Activated CD8-positive, alpha-beta memory T cell treated with anti-CD3 and anti-CD28 coated beads, Interleukin-2, amount 10 ng/mL, durations not matched to agents 7 days and 5 days (primary cell): ENCODE data around the gene NUDT19. TPM values are rescaled to one million over a fixed set of nuclear protein-coding genes. Genes with fewer than 3 reads are reported as not detected.
"Not testable (repeated sequence)": the region's sequence is repeated elsewhere in the genome, so short reads cannot be mapped to it uniquely, and the experiment has no call there.

Experiments
- ATAC-seq: fragments of 150-1000 bp; cut with Tn5 transposase; one replicate; pipeline ENCODE4 v1.10.0; 2021; ENCODE audit warnings: moderate library complexity
- CTCF ChIA-PET: fragments of 350-600 bp; sonication (Branson Sonifier 250); formaldehyde crosslinking; loops from one replicate; lab custom pipeline; 2021; ENCODE audit warnings: antibody characterized with exemption; lab: Charles Lee
- DNase-seq: peaks from one replicate; pipeline ENCODE4 v3.0.0-alpha.2; 2020
- H3K27ac Mint-ChIP-seq: one replicate; pipeline ENCODE4 v1.8.0; 2021; ENCODE audit warnings: mild to moderate bottlenecking, mixed read lengths
- H3K27me3 Mint-ChIP-seq: one replicate; pipeline ENCODE4 v1.8.0; 2021; ENCODE audit warnings: mixed read lengths
- H3K36me3 Mint-ChIP-seq: one replicate; pipeline ENCODE4 v1.8.0; 2021; ENCODE audit warnings: mild to moderate bottlenecking, mixed read lengths
- H3K4me1 Mint-ChIP-seq: one replicate; pipeline ENCODE4 v1.8.0; 2021; ENCODE audit warnings: mixed read lengths
- H3K4me3 Mint-ChIP-seq: one replicate; pipeline ENCODE4 v1.8.0; 2021; ENCODE audit warnings: mild to moderate bottlenecking, moderate library complexity, mixed read lengths
- H3K9me3 Mint-ChIP-seq: one replicate; pipeline ENCODE4 v1.8.0; 2022; ENCODE audit warnings: low read depth, mixed read lengths
- total RNA-seq, 2 experiments: library from RNA; stranded (reverse); gene quantifications; one replicate each; pipeline ENCODE4 v1.2.3, GENCODE V29; 2021

The NUDT19 gene
- total RNA-seq, 2 experiments from 2014 or later: 13.0 to 18.1 TPM

DNA sequence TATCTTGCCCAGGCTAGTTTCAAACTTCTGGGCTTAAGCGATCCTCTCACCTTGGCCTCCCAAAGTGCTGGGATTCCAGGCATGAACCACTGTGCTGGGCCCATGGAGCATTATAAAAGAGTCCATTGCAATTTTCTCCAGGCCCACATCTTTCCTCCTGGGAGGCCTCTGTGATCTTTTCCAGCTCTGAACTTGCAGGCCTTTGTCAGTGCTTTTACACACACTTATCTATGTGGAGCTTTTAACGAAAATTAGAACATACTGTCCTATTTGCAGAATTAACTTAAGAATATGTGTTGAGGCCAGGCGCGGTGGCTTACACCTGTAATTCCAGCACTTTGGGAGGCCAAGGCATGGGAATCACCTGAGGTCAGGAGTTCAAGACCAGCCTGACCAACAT, 51.8 kb downstream of the NUDT19 start:
- DNase-seq: no peak
- peaks cover 4% of the 10 kb centered on the region for H3K4me1 Mint-ChIP-seq
- H3K27me3 Mint-ChIP-seq: no peaks in the 10 kb centered on the region
- H3K36me3 Mint-ChIP-seq: no peaks in the 10 kb centered on the region
- no peaks in the 10 kb centered on the region for H3K9me3 Mint-ChIP-seq
- ATAC-seq: no peak
- CTCF ChIA-PET: no interaction called here
- H3K27ac Mint-ChIP-seq: no peak overlapping the region
- no peak overlapping the region for H3K4me3 Mint-ChIP-seq

DNA sequence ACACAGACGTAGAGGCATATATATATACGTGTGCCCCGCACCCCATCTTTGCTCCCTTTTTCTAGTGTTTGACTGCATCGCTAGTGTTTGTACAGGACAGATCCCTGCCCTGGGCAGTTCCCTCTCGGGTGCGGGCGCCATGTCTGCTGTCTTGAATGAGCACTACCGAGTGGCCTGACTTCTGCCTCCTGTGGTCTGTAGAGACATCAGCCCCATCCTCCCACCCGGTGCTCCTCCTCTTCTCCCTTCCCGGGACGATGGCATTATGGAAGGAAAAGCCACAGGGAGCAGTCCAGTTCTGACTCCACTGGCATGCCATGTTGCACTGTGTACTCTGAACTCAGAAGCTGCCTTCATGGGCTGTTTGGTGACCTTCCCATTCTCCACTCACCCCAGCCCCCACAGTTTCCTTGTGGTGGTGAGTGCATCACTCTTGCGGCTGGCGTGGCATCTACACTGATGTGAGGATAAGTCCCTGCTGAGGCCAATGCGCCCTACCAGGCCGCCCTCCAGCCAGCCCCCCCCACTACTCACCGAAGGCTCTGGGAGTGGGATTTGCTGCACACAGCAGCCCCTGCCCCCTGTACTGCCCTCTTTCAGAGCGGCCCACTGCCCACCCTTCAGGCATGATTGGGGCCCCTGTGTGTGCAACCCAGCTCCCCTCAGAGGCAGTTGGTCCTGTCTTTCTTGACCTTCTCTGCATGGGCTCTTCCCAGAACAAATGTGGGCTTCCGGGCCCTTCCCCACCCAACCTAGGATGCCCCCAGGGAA, 53.1 kb downstream of the NUDT19 start:
- H3K27ac Mint-ChIP-seq: no peak overlapping the region
- no peaks in the 10 kb centered on the region for H3K36me3 Mint-ChIP-seq
- H3K27me3 Mint-ChIP-seq: peaks cover 4% of the 10 kb centered on the region
- H3K9me3 Mint-ChIP-seq: no peaks in the 10 kb centered on the region
- peaks cover 4% of the 10 kb centered on the region for H3K4me1 Mint-ChIP-seq
- ATAC-seq: no peak
- DNase-seq: no peak
- no peak overlapping the region for H3K4me3 Mint-ChIP-seq
- CTCF ChIA-PET: no interaction called here

DNA sequence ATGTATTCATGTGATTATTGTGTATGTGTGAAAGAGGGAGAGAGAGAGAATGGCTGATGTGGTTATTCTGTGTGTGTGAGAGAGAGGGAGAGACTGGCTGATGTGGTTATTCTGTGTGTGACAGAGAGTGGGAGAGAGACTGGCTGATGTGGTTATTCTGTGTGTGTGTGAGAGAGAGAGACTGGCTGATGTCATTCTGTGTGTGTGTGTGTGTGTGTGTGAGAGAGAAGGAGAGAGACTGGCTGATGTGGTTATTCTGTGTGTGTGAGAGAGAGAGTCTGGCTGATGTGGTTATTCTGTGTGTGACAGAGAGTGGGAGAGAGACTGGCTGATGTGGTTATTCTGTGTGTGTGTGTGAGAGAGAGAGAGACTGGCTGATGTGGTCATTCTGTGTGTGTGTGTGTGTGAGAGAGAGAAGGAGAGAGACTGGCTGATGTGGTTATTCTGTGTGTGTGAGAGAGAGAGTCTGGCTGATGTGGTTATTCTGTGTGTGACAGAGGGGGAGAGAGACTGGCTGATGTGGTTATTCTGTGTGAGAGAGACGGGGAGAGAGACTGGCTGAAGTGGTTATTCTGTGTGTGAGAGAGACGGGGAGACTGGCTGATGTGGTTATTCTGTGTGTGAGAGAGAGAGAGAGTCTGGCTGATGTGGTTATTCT, 54.1 kb downstream of the NUDT19 start:
- DNase-seq, H3K27ac Mint-ChIP-seq, H3K9me3 Mint-ChIP-seq, CTCF ChIA-PET, H3K4me1 Mint-ChIP-seq, H3K4me3 Mint-ChIP-seq, ATAC-seq, H3K36me3 Mint-ChIP-seq: not testable (repeated sequence)
- H3K27me3 Mint-ChIP-seq: peaks cover 11% of the 10 kb centered on the region

DNA sequence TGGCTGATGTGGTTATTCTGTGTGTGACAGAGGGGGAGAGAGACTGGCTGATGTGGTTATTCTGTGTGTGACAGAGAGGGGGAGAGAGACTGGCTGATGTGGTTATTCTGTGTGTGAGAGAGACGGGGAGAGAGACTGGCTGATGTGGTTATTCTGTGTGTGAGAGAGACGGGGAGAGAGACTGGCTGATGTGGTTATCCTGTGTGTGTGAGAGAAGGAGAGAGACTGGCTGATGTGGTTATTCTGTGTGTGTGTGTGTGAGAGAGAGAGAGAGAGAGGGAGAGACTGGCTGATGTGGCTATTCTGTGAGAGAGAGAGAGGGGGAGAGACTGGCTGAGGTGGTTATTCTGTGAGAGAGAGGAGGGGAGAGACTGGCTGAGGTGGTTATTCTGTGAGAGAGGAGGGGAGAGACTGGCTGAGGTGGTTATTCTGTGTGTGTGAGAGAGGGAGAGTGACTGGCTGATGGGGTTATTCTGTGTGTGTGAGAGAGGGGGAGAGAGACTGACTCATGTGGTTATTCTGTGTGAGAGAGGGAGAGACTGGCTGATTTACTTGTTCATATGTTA, 55.1 kb downstream of the NUDT19 start:
- DNase-seq: peak; percentile 42
- H3K4me3 Mint-ChIP-seq, CTCF ChIA-PET, H3K36me3 Mint-ChIP-seq, H3K4me1 Mint-ChIP-seq, ATAC-seq, H3K9me3 Mint-ChIP-seq, H3K27ac Mint-ChIP-seq: not testable (repeated sequence)
- peaks cover 15% of the 10 kb centered on the region for H3K27me3 Mint-ChIP-seq

DNA sequence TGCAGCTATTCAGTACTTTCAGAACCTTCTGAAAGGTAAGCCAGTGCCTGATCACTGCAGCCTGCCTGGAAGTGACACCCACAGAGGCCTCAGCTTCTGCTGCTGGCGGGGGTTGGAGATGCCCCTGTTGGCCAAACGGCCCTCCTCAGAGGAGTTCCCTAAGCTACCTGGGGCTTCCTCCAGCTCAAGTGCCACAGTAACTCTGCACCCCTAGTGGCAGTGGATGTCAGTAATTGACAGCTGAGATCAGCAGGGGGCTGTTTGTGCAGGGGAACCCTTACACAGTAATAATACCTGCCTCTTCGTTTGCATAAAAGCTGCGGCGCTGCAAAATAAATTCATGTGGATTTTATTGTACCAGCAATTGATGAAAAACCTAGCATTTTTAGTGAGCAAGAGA, 56.9 kb downstream of the NUDT19 start:
- H3K4me1 Mint-ChIP-seq: peaks cover 4% of the 10 kb centered on the region
- no peaks in the 10 kb centered on the region for H3K9me3 Mint-ChIP-seq
- no peaks in the 10 kb centered on the region for H3K36me3 Mint-ChIP-seq
- ATAC-seq (no peak), DNase-seq (no peak)
- no peak overlapping the region for H3K4me3 Mint-ChIP-seq
- peaks cover 17% of the 10 kb centered on the region for H3K27me3 Mint-ChIP-seq
- H3K27ac Mint-ChIP-seq: no peak overlapping the region
- CTCF ChIA-PET: no interaction called here

DNA sequence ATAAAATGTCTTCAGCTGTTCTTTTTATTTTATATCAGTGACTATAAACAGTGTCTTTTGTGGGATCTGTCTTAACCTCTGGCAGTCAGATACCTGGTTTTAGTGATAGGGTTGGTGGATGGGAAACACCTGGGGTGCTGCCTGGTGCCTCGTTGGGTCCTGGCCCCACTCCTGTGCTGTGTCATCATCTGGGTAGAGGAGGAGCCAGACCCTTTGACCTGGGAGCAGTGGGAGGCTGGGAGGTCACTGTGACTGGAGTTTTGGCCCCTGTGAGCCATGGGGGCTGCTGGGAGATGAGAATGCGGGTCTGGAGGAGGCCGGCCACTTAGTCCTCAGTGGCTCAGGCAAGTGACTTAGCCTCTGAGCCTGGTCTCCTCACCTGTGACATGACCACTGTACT, 57.3 kb downstream of the NUDT19 start:
- Mint-ChIP-seq H3K4me1 (peaks cover 4% of the 10 kb centered on the region), H3K27ac (no peak overlapping the region), H3K27me3 (peaks cover 17% of the 10 kb centered on the region), H3K36me3 (no peaks in the 10 kb centered on the region), H3K4me3 (no peak overlapping the region), H3K9me3 (no peaks in the 10 kb centered on the region)
- CTCF ChIA-PET: no interaction called here
- ATAC-seq (no peak), DNase-seq (no peak)

DNA sequence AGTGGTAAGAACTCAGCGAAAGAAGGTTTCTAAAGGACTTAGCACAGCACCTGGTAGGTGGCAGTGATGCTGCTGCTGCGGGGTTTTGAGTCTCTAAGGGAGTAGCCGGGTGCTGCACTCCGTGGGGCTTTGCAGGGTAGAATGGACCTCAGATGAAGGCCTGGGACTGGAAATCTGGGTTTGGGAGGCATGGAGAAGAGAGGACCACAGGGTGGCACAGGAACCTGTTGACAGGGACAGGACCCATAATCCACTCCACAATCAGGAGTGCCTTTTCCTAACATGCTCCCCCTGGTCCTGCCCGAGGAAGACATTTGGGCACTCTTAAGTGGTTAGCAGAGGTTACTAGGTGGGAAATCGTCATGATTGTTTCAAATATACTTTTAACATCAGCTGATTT, 57.7 kb downstream of the NUDT19 start:
- Mint-ChIP-seq H3K4me3 (no peak overlapping the region), H3K27me3 (peaks cover 17% of the 10 kb centered on the region), H3K27ac (no peak overlapping the region), H3K9me3 (no peaks in the 10 kb centered on the region), H3K36me3 (no peaks in the 10 kb centered on the region), H3K4me1 (peaks cover 4% of the 10 kb centered on the region)
- ATAC-seq: no peak
- CTCF ChIA-PET: no interaction called here
- DNase-seq: no peak

DNA sequence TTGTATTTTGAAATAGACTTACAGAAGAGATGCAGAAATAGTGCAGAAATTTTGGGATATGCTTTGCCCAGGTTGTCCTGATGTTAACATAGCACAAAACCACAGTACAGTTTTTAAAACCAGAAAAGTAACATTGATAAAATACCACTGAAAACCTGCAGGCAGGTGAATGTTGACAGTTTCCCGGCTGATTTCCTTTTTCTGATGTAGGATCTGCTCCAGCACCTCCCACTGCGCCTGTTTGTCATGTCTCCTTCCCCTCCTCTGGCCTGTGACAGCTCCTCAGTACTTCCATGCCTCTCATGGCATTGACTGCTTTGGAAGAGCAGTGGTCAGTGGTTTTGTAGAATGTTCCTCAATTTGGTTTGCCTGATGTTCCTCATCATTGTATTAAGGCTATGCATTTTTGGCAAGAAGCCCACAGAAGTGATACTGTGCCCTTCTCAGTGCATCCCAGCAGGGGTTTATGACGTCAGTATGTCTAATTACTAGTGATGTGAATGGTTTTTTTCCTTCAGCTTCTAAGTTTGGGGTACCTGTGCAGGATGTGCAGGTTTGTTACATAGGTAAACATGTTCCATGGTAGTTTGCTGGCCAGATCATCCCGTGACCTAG, 58.9 kb downstream of the NUDT19 start:
- Mint-ChIP-seq H3K36me3 (no peaks in the 10 kb centered on the region), H3K4me3 (no peak overlapping the region), H3K9me3 (no peaks in the 10 kb centered on the region), H3K27ac (no peak overlapping the region), H3K27me3 (peaks cover 17% of the 10 kb centered on the region), H3K4me1 (peaks cover 4% of the 10 kb centered on the region)
- CTCF ChIA-PET: no interaction called here
- no peak for DNase-seq
- no peak for ATAC-seq

DNA sequence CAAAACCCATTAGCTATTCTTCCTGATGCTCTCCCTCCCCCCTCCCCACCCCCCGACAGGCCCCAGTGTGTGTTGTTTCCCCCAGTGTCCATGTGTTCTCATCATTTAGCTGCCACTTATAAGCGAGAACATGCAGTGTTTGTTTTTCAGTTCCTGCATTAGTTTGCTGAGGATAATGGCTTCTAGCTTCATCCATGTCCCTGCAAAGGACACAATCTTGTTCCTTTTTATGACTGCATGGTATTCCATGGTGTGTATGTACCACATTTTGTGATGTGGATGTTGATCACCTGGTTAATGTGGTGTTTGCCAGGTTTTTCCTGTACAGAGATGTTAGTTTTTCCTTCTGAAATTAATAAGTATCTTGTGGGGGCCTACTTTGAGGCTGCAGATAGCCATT, 59.4 kb downstream of the NUDT19 start:
- Mint-ChIP-seq H3K36me3 (no peaks in the 10 kb centered on the region), H3K4me3 (no peak overlapping the region), H3K9me3 (no peaks in the 10 kb centered on the region), H3K27ac (no peak overlapping the region), H3K4me1 (peaks cover 4% of the 10 kb centered on the region), H3K27me3 (peaks cover 17% of the 10 kb centered on the region)
- DNase-seq (no peak), ATAC-seq (no peak)
- CTCF ChIA-PET: no interaction called here

DNA sequence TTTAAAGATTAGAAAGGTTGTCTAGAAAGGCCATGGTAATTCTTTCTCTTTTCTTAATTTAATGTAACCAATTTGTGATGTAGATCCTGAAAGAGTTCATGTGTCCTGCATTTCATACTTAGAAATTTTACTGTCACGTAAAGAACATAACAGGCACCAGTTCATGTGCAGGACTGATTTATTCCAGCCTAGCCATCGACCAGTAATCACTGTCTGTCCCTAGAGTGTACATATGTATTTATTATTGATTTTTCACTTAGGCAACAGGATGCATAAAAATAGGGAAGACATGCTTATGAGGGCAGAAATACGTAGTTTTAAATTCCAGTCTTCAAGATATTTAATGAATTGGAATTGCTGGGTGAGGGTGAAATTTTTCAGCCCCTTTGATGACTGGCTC, 65.6 kb downstream of the NUDT19 start:
- peaks cover 5% of the 10 kb centered on the region for H3K27me3 Mint-ChIP-seq
- peaks cover 2% of the 10 kb centered on the region for H3K36me3 Mint-ChIP-seq
- peaks cover 4% of the 10 kb centered on the region for H3K9me3 Mint-ChIP-seq
- DNase-seq (no peak), ATAC-seq (no peak)
- CTCF ChIA-PET: interaction anchor here (0.5 kb wide), 1 partner anchor 23 kb away, joined by 3 read pairs; no protein-coding TSS in a partner anchor
- H3K27ac Mint-ChIP-seq: no peak overlapping the region
- H3K4me1 Mint-ChIP-seq: peaks cover 2% of the 10 kb centered on the region
- H3K4me3 Mint-ChIP-seq: no peak overlapping the region

Other genes starting within 250 kb of the NUDT19 start
- gene PDCD5, start 110.6 kb upstream of the NUDT19 start, total RNA-seq: 100 to 1,000 TPM; 134 to 148 TPM
- gene ANKRD27, start 16.6 kb upstream of the NUDT19 start, total RNA-seq: 10 to 100 TPM; 40.3 to 41.7 TPM
- gene RGS9BP, start 16.0 kb upstream of the NUDT19 start, total RNA-seq: under 1 TPM; 0.28 to 0.79 TPM
- gene TDRD12, start 27.9 kb downstream of the NUDT19 start, total RNA-seq: under 1 TPM in 1 of 2 experiments, not detected in 1; 0.12 TPM
- gene SLC7A9, start 177.9 kb downstream of the NUDT19 start, total RNA-seq: under 1 TPM in 1 of 2 experiments, not detected in 1; 0.16 TPM